ENCODE results near the gene CELA1. TPM values are rescaled to one million over a fixed set of nuclear protein-coding genes. Genes with fewer than 3 reads are reported as not detected.
A peak's percentile ranks its signal among the peaks of the same experiment; 100 is the strongest.

The CELA1 gene
- total RNA-seq (2014; rRNA removed; shearing (Covaris generic)) (not detected in 2 replicates), total RNA-seq (2022) (not detected in 2 replicates), Bru-seq, nascent RNA (percentile 7 among the genes with signal in this experiment), BruChase-seq, experiment 1, labeled RNA remaining after a 6-hour chase (not detected), BruChase-seq, experiment 2, labeled RNA remaining after a 2-hour chase (not detected)
- long read RNA-seq = 0 reads

- Histone ChIP-seq H3K27ac (ENCODE audit: low read depth, low read length, poor library complexity, severe bottlenecking) (no peak within 1 kb of the TSS), H3K4me2 (ENCODE audit: low read length) (no peak within 1 kb of the TSS), H2AFZ (ENCODE audit: low read length) (no peak within 1 kb of the TSS), H3K9me3 (ENCODE audit: low read length) (no peaks in the 10 kb centered on the region), H4K20me1 (ENCODE audit: insufficient read depth, low read length) (no peaks in the 10 kb centered on the region), H3K4me3 (ENCODE audit: low read depth, low read length, poor library complexity, severe bottlenecking) (no peak within 1 kb of the TSS), H3K79me2 (ENCODE audit: insufficient read depth, low read depth, low read length) (no peaks in the 10 kb centered on the region), H3K9me2 (ENCODE audit: insufficient read depth, low read length) (no peaks in the 10 kb centered on the region), H3K4me1 (ENCODE audit: insufficient read depth, low read length, poor library complexity, severe bottlenecking) (peaks cover 9% of the 10 kb centered on the region), H3K36me3 (ENCODE audit: insufficient read depth, low read length) (no peaks in the 10 kb centered on the region)
- POLR2A ChIA-PET = no interaction called here
- intact Hi-C loops (cut with micrococcal nuclease; ENCODE audit: unreplicated experiment) = loop anchor here (10.0 kb wide), 1 partner anchor 582 kb away; the partner anchor contains the start of gene ATF1
- CTCF ChIA-PET (ENCODE audit: unreplicated experiment) = no interaction called here
- no peak for DNase-seq (ENCODE audit: low spot score)
- no peak for TF ChIP-seq EZH2phosphoT487 (IDR thresholded peaks at IDR 0.05; ENCODE audit: borderline replicate concordance, low read depth, low read length)
- TF ChIP-seq CTCF (conservative IDR thresholded peaks at IDR 0.05; ENCODE audit: low read length) = no peak
- no TSS peak for BruUV-seq (replicated peaks)
Measured at GRCh38 chr12:51346581-51346980, at the start of gene CELA1. TSS of gene CELA1 (minus strand) at chr12:51346679. CDS start at chr12:51346638, 41 bp downstream.

GRCh38 chr12:51395283-51396230 lies 49.1 kb upstream of the CELA1 start:
- Histone ChIP-seq H2AFZ (ENCODE audit: low read length) (no peak overlapping the region), H3K27ac (ENCODE audit: low read depth, low read length, poor library complexity, severe bottlenecking) (no peak overlapping the region), H3K9me2 (ENCODE audit: insufficient read depth, low read length) (no peaks in the 10 kb centered on the region), H3K4me2 (ENCODE audit: low read length) (no peak overlapping the region), H3K79me2 (ENCODE audit: insufficient read depth, low read depth, low read length) (no peaks in the 10 kb centered on the region), H3K4me3 (ENCODE audit: low read depth, low read length, poor library complexity, severe bottlenecking) (no peak overlapping the region), H3K9me3 (ENCODE audit: low read length) (no peaks in the 10 kb centered on the region), H4K20me1 (ENCODE audit: insufficient read depth, low read length) (no peaks in the 10 kb centered on the region), H3K36me3 (ENCODE audit: insufficient read depth, low read length) (no peaks in the 10 kb centered on the region), H3K4me1 (ENCODE audit: insufficient read depth, low read length, poor library complexity, severe bottlenecking) (peaks cover 4% of the 10 kb centered on the region)
- TF ChIP-seq EZH2phosphoT487 (IDR thresholded peaks at IDR 0.05; ENCODE audit: borderline replicate concordance, low read depth, low read length) = no peak
- no peak for TF ChIP-seq CTCF (conservative IDR thresholded peaks at IDR 0.05; ENCODE audit: low read length)
- ChIA-PET POLR2A (interaction anchor here (0.5 kb wide), 1 partner anchor 68 kb away, joined by 5 read pairs; no protein-coding TSS in a partner anchor), CTCF (ENCODE audit: unreplicated experiment) (no interaction called here)
- BruUV-seq (replicated peaks) = no TSS peak
- intact Hi-C loops (cut with micrococcal nuclease; ENCODE audit: unreplicated experiment) = no loop called here
- no peak for DNase-seq (ENCODE audit: low spot score)

All from OCI-LY7 (cell line).